H1 (cell line): Measurements from ENCODE around the gene ITGB1BP1. TPM values are rescaled to one million over a fixed set of nuclear protein-coding genes. Genes with fewer than 3 reads are reported as not detected.

Source experiments
- polyA plus RNA-seq, 7 experiments: library from polyadenylated mRNA; depleted of rRNA in 3 of 7; stranded (reverse) in 5 of 7; unstranded in 2 of 7; fragments of >200 nt in 5 of 7; fragments of 200-250 nt in 2 of 7; gene quantifications; 1 replicate in 5 of 7; 2 replicates in 1 of 7; 4 replicates in 1 of 7; pipeline versions ENCODE4 v1.2.1 to v1.2.3, GENCODE V29; 2011 to 2013; ENCODE audit warnings: missing spikeins in 2 of 7, mixed read lengths in 2 of 7
- total RNA-seq: library from RNA; stranded (reverse); fragmentation: NEBNext Ultra II Directional; extraction: Animal tissue kit (Norgen Biotek cat#: 25700); gene quantifications from 2 replicates; pipeline ENCODE4 v1.2.1, GENCODE V29; 2021
- TF ChIP-seq, protein P1 (sequence below), 3 experiments: IDR thresholded peaks; 1 replicate in 2 of 3; 2 replicates in 1 of 3; pipeline versions ENCODE4 v1.5.1 to v1.6.1; 2011; ENCODE audit warnings: low read length in 3 of 3, mild to moderate bottlenecking in 3 of 3, inconsistent platforms in 2 of 3, low read depth in 1 of 3, moderate library complexity in 1 of 3; ENCODE audit not compliant: insufficient read depth in 1 of 3; ENCODE audit errors: control extremely low read depth in 1 of 3

Gene ITGB1BP1
- total and polyA plus RNA-seq, 2 of the 8 experiments (the other 6 are each of a cell fraction or from before 2014, with no cell fraction given) = 16.1 to 45.4 TPM

GRCh38 chr2:9461079-9461478 is 37.8 kb upstream of the ITGB1BP1 start (continued):
- TF ChIP-seq, protein P1, sequence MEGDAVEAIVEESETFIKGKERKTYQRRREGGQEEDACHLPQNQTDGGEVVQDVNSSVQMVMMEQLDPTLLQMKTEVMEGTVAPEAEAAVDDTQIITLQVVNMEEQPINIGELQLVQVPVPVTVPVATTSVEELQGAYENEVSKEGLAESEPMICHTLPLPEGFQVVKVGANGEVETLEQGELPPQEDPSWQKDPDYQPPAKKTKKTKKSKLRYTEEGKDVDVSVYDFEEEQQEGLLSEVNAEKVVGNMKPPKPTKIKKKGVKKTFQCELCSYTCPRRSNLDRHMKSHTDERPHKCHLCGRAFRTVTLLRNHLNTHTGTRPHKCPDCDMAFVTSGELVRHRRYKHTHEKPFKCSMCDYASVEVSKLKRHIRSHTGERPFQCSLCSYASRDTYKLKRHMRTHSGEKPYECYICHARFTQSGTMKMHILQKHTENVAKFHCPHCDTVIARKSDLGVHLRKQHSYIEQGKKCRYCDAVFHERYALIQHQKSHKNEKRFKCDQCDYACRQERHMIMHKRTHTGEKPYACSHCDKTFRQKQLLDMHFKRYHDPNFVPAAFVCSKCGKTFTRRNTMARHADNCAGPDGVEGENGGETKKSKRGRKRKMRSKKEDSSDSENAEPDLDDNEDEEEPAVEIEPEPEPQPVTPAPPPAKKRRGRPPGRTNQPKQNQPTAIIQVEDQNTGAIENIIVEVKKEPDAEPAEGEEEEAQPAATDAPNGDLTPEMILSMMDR (IDR thresholded peaks at IDR 0.05; ENCODE audit: control extremely low read depth in 1 of 3, insufficient read depth in 1 of 3, low read depth in 1 of 3, low read length in 3 of 3) = no peak
